ENCODE results near the gene CRYGS. TPM values are rescaled to one million over a fixed set of nuclear protein-coding genes. Genes with fewer than 3 reads are reported as not detected.

CRYGS gene
- total RNA-seq, 2 donors from 2014 or later: 3.6 to 5.9 TPM

DNA sequence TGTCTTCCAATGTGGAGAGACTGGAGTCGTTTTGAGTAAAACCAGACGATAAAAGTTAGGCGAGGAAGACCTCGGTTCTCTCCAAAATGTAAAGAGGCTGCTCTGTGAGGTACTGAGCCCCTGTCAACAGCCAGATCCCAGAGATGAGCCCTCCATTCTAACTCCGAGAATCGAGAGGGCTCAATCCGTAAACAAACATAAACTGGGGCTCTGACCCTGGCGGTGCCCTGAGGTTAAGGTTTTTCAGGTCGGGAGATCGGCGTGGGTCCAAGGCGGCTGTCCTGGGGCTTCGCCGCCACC lies 22.5 kb upstream of the CRYGS start:
- no peaks in the 10 kb centered on the region for H3K36me3 ChIP-seq (replicated peaks in 1 of 2; ENCODE audit: insufficient read depth in 1 of 2, low read depth in 2 of 2)
- TF ChIP-seq POLR2A (IDR thresholded peaks at IDR 0.05): no peak
- TF ChIP-seq, protein P1, sequence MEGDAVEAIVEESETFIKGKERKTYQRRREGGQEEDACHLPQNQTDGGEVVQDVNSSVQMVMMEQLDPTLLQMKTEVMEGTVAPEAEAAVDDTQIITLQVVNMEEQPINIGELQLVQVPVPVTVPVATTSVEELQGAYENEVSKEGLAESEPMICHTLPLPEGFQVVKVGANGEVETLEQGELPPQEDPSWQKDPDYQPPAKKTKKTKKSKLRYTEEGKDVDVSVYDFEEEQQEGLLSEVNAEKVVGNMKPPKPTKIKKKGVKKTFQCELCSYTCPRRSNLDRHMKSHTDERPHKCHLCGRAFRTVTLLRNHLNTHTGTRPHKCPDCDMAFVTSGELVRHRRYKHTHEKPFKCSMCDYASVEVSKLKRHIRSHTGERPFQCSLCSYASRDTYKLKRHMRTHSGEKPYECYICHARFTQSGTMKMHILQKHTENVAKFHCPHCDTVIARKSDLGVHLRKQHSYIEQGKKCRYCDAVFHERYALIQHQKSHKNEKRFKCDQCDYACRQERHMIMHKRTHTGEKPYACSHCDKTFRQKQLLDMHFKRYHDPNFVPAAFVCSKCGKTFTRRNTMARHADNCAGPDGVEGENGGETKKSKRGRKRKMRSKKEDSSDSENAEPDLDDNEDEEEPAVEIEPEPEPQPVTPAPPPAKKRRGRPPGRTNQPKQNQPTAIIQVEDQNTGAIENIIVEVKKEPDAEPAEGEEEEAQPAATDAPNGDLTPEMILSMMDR (IDR thresholded peaks at IDR 0.05): no peak
- ATAC-seq (no peak), DNase-seq (no peak)
- H3K27me3 ChIP-seq: no peaks in the 10 kb centered on the region
- peak overlapping the region; percentile 68 to 89 for H3K4me3 ChIP-seq
- H3K9me3 ChIP-seq: no peaks in the 10 kb centered on the region
- peak overlapping the region; percentile 54 to 89 (median 86) for H3K27ac ChIP-seq
- WGBS, 2 donors: 0% methylated on average over 7 to 14 of the region's 14 CpGs
- H3K4me1 ChIP-seq: peaks cover 41% of the 10 kb centered on the region
- intact Hi-C loops (cut with DNase I): loop anchor here (10.0 kb wide), 1 partner anchor 48 kb away; the partner anchor contains the start of gene AHSG

DNA sequence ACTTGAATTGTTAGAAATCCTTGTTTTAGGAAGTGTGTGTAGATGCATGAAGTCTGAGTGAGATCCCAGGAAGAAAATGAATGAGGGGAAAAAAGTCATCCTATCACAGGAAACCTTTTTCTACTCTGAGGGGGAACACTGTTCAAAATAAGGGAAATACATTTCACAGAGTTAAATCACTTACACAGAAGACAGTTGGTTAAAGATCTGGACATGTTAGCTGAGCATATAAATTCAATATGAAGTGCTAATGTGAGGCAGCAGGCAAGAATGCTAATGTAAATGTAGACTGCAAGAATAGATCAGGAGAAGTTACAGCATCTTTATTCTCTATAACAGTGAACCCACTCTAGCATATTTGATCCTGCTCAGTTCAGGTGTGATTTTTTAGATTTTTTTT lies 20.4 kb upstream of the CRYGS start:
- DNase-seq (no peak), ATAC-seq (no peak)
- Histone ChIP-seq H3K4me3 (no peak overlapping the region), H3K4me1 (peaks cover 30% of the 10 kb centered on the region), H3K27ac (no peak overlapping the region), H3K36me3 (replicated peaks in 1 of 2; ENCODE audit: insufficient read depth in 1 of 2, low read depth in 2 of 2) (no peaks in the 10 kb centered on the region), H3K27me3 (no peaks in the 10 kb centered on the region), H3K9me3 (no peaks in the 10 kb centered on the region)
- intact Hi-C loops (cut with DNase I): loop anchor here (10.0 kb wide), 1 partner anchor 50 kb away; the partner anchor contains the start of gene AHSG
- TF ChIP-seq, protein P1 (IDR thresholded peaks at IDR 0.05): no peak
- no peak for TF ChIP-seq POLR2A (IDR thresholded peaks at IDR 0.05)

DNA sequence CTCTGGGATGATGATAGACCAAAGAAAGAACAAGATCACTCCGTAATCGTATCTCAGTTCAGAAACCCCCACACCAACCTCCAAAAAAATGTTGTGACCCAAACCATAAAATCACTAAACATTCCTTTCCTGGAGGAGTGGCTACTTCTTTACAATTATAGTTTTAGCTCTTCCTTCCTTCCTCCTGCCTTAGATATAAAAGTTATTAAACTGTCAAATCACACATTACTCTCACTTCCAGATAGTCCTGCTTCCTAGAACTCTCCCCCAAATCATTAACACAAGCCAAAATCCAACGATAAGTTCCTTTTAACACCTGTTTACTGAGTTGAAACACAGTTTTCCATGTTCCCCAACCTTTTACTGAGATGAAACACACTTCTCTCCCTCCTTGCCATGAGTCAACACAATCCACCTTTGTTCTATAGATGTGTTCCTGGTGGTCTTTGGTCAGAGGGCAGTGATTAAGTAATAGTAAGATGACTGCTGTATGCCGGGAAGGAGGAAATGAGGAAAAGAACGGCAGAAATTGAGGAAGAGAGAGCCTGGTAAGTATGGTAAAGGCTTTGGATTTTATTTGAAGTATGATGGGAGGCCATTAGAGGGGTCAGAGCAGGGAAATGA lies 8.3 kb upstream of the CRYGS start:
- Histone ChIP-seq H3K9me3 (no peaks in the 10 kb centered on the region), H3K4me1 (no peaks in the 10 kb centered on the region), H3K27ac (no peak overlapping the region), H3K4me3 (no peak overlapping the region), H3K36me3 (replicated peaks in 1 of 2; ENCODE audit: insufficient read depth in 1 of 2, low read depth in 2 of 2) (peaks cover 9 to 31% of the 10 kb centered on the region in 2 donors), H3K27me3 (no peaks in the 10 kb centered on the region)
- DNase-seq (no peak), ATAC-seq (no peak)
- intact Hi-C loops (cut with DNase I): no loop called here
- TF ChIP-seq, protein P1 (IDR thresholded peaks at IDR 0.05): no peak
- TF ChIP-seq POLR2A (IDR thresholded peaks at IDR 0.05): no peak
- WGBS, 2 donors: 62 to 76% methylated on average over 5 of the region's 5 CpGs

DNA sequence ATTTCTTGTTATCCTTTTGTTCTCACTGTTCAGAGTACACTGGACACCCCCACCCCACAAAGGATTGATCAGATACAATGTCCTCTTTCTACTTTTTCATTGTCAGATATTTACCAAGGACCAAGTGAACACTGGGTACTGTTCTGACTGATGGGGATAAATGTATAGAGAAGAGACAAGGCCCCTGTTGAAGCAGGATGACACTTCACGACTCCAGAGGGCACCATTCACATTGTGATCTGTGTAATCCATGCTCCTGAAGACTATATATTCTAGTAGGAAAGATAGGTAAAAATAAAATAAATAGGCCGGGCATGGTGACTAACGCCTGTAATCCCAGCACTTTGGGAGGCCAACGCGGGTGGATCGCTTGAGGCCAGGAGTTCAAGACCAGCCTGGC lies 7.2 kb upstream of the CRYGS start:
- TF ChIP-seq, protein P1 (IDR thresholded peaks at IDR 0.05): no peak
- TF ChIP-seq POLR2A (IDR thresholded peaks at IDR 0.05): no peak
- H3K36me3 ChIP-seq (replicated peaks in 1 of 2; ENCODE audit: insufficient read depth in 1 of 2, low read depth in 2 of 2): peaks cover 9 to 23% of the 10 kb centered on the region in 2 donors
- 82 to 87% methylated on average over 6 of the region's 6 CpGs for WGBS, 2 donors
- H3K9me3 ChIP-seq: no peaks in the 10 kb centered on the region
- no peaks in the 10 kb centered on the region for H3K4me1 ChIP-seq
- ATAC-seq (no peak), DNase-seq (no peak)
- no peak overlapping the region for H3K4me3 ChIP-seq
- no peaks in the 10 kb centered on the region for H3K27me3 ChIP-seq
- intact Hi-C loops (cut with DNase I): no loop called here
- no peak overlapping the region for H3K27ac ChIP-seq

DNA sequence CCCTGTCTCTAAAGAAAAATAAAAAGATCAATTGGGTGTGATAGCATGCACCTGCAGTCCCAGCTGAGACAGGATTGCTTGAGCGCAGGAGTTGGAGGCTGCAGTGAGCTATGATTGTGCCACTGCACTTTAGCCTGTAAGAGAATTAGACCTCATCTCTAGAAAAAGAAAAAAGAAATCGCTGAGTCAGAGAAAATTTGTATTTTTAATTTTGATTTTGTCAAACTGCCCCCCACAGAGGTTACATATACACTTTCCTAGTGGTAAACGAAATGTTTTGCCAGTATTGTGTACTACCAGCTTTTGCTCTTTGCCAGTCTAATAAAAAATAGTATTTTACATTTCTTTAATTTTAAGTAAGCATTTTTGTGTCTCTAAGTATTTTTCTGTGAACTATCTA lies 5.3 kb upstream of the CRYGS start:
- Histone ChIP-seq H3K4me3 (no peak overlapping the region), H3K4me1 (no peaks in the 10 kb centered on the region), H3K27ac (no peak overlapping the region), H3K27me3 (no peaks in the 10 kb centered on the region), H3K36me3 (replicated peaks in 1 of 2; ENCODE audit: insufficient read depth in 1 of 2, low read depth in 2 of 2) (peaks cover 8 to 14% of the 10 kb centered on the region in 2 donors), H3K9me3 (no peaks in the 10 kb centered on the region)
- no peak for TF ChIP-seq POLR2A (IDR thresholded peaks at IDR 0.05)
- TF ChIP-seq, protein P1 (IDR thresholded peaks at IDR 0.05): no peak
- no peak for ATAC-seq
- intact Hi-C loops (cut with DNase I): no loop called here
- DNase-seq: no peak
- WGBS, 2 donors: 90 to 91% methylated on average over 3 of the region's 3 CpGs

Data from body of pancreas (tissue), 4 donors.